DMS79 treated with DMSO at 0.1 percent for 48 hours (cell line): ENCODE measurements around the gene TNFSF13.

Experiments
- DNase-seq: peaks from one replicate; lab custom pipeline; 2025; lab: John Stamatoyannopoulos, UW

TNFSF13 gene

GRCh38 chr17:7575481-7575883 lies 16.9 kb downstream of the TNFSF13 start:
- no peak for DNase-seq

- DNase-seq = no peak
Observed at GRCh38 chr17:7575959-7576358, 17.4 kb downstream of the TNFSF13 start.

GRCh38 chr17:7576432-7576937 lies 17.9 kb downstream of the TNFSF13 start:
- no peak for DNase-seq

GRCh38 chr17:7577327-7578199 lies 19.0 kb downstream of the TNFSF13 start:
- DNase-seq = no peak

- DNase-seq = no peak
Observed at GRCh38 chr17:7579001-7579833, 20.7 kb downstream of the TNFSF13 start, which contains the start of gene CD68. CD68 (plus strand) TSS chr17:7579638; CDS start chr17:7579678, 40 bp downstream.

GRCh38 chr17:7579834-7580603 lies 21.5 kb downstream of the TNFSF13 start:
- DNase-seq = no peak

GRCh38 chr17:7580604-7581575 lies 22.3 kb downstream of the TNFSF13 start:
- no peak for DNase-seq

- no peak for DNase-seq
Observed at GRCh38 chr17:7582396-7583252, 24.1 kb downstream of the TNFSF13 start.

- DNase-seq = peak; percentile 98
Observed at GRCh38 chr17:7583253-7584109, 24.9 kb downstream of the TNFSF13 start, which contains the start of gene MPDU1. MPDU1 (plus strand) TSS chr17:7583852; CDS start chr17:7583863, 11 bp downstream.

GRCh38 chr17:7586673-7587419 lies 28.3 kb downstream of the TNFSF13 start:
- DNase-seq = no peak

GRCh38 chr17:7587420-7588151 lies 29.0 kb downstream of the TNFSF13 start:
- no peak for DNase-seq

- DNase-seq = no peak
Observed at GRCh38 chr17:7588553-7589203, 30.1 kb downstream of the TNFSF13 start.

- no peak for DNase-seq
Observed at GRCh38 chr17:7589204-7589868, 30.8 kb downstream of the TNFSF13 start.

GRCh38 chr17:7589891-7590691 lies 31.5 kb downstream of the TNFSF13 start, which contains the start of gene SOX15:
SOX15 (minus strand) TSS chr17:7590094; CDS start chr17:7589676, 418 bp downstream.
- no peak for DNase-seq

DNA sequence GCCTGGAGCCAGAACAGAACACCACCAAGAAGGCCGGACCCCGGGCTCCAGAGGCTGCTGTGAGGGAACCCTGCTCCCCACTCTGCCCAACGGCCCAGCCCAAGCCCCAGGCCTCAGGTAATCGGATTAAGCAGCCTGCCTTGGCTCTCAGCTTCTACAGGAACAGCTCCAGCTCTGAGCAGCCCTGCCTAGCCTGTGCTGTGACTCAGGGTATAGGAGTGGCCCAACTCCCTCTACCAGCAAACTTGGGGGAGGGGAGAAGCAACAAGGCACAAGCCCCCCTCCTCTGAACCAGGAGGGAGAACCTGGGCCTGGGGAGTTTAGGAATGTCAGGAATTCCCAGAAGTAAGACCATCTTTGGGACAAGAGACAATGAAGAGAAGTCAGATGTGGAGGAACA lies 32.2 kb downstream of the TNFSF13 start:
- no peak for DNase-seq
